Astrocyte of the spinal cord (primary cell): ENCODE measurements around the gene NUAK2.
A peak's percentile ranks its signal among the peaks of the same experiment; 100 is the strongest.
"Not testable (repeated sequence)": the region's sequence is repeated elsewhere in the genome, so short reads cannot be mapped to it uniquely, and the experiment has no call there.

ENCODE experiments used
- DNase-seq: peaks from one replicate; pipeline ENCODE4 v3.0.0; 2011; ENCODE audit warnings: low read depth, low spot score
- H3K4me3 ChIP-seq: 2 replicates; pipeline ENCODE4 v1.5.1; 2011; ENCODE audit warnings: low read depth, mild to moderate bottlenecking, low read length, moderate library complexity
- in situ Hi-C: cut with HindIII; loops from 2 replicates; pipeline ENCODE4 v1.10.0; 2017; ENCODE audit warnings: low sequenced_read_pairs
- TF ChIP-seq, protein P1 (sequence below): IDR thresholded peaks from 2 replicates; pipeline ENCODE4 v1.5.1; 2012; ENCODE audit warnings: low read depth, mild to moderate bottlenecking, low read length, inconsistent platforms

NUAK2 gene

GRCh38 chr1:205321162-205321958 lies at the start of gene NUAK2:
Gene NUAK2, minus strand, starts transcription at chr1:205321745. Its CDS starts 117 bp downstream, at chr1:205321628.
- TF ChIP-seq, protein P1, sequence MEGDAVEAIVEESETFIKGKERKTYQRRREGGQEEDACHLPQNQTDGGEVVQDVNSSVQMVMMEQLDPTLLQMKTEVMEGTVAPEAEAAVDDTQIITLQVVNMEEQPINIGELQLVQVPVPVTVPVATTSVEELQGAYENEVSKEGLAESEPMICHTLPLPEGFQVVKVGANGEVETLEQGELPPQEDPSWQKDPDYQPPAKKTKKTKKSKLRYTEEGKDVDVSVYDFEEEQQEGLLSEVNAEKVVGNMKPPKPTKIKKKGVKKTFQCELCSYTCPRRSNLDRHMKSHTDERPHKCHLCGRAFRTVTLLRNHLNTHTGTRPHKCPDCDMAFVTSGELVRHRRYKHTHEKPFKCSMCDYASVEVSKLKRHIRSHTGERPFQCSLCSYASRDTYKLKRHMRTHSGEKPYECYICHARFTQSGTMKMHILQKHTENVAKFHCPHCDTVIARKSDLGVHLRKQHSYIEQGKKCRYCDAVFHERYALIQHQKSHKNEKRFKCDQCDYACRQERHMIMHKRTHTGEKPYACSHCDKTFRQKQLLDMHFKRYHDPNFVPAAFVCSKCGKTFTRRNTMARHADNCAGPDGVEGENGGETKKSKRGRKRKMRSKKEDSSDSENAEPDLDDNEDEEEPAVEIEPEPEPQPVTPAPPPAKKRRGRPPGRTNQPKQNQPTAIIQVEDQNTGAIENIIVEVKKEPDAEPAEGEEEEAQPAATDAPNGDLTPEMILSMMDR = peak; percentile 31
- peak within 1 kb of the TSS; percentile 91 for H3K4me3 ChIP-seq
- in situ Hi-C loops = no loop called here
- peak; percentile 92 for DNase-seq

- in situ Hi-C loops = no loop called here
Observed at GRCh38 chr1:205370780-205371179, 49.2 kb upstream of the NUAK2 start.

GRCh38 chr1:205369701-205370123 lies 48.2 kb upstream of the NUAK2 start:
- no peak overlapping the region for H3K4me3 ChIP-seq
- in situ Hi-C loops = no loop called here
- TF ChIP-seq, protein P1 = no peak
- DNase-seq = peak; percentile 35

More at GRCh38 chr1:205370780-205371179, 49.2 kb upstream of the NUAK2 start:
- TF ChIP-seq, protein P1 = no peak
- H3K4me3 ChIP-seq = no peak overlapping the region
- DNase-seq = no peak

- no peak overlapping the region for H3K4me3 ChIP-seq
- DNase-seq = no peak
- in situ Hi-C loops = no loop called here
Observed at GRCh38 chr1:205368478-205368877, 46.9 kb upstream of the NUAK2 start.

GRCh38 chr1:205365945-205366463 lies 44.5 kb upstream of the NUAK2 start:
- in situ Hi-C loops = no loop called here
- peak; percentile 46 for DNase-seq
- H3K4me3 ChIP-seq = no peak overlapping the region
- TF ChIP-seq, protein P1 = no peak

More at GRCh38 chr1:205368478-205368877, 46.9 kb upstream of the NUAK2 start:
- TF ChIP-seq, protein P1 = no peak

DNA sequence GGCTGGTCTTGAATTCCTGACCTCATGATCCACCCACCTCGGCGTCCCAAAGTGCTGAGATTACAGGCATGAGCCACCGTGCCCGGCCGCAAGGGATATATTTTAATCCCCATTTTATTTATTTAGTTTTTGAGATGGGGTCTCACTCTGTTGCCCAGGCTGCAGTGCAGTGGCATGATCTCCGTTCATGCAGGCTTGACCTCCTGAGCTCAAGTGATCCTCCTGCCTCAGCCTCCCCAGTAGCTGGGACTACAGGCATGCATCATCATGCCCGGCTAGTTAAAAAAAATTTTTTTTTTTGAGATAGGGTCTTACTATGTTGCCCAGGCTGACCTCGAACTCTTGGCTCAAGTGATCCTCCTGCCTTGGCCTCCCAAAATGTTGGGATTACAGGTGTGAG lies 43.5 kb upstream of the NUAK2 start:
- H3K4me3 ChIP-seq, DNase-seq, in situ Hi-C loops: not testable (repeated sequence)

DNA sequence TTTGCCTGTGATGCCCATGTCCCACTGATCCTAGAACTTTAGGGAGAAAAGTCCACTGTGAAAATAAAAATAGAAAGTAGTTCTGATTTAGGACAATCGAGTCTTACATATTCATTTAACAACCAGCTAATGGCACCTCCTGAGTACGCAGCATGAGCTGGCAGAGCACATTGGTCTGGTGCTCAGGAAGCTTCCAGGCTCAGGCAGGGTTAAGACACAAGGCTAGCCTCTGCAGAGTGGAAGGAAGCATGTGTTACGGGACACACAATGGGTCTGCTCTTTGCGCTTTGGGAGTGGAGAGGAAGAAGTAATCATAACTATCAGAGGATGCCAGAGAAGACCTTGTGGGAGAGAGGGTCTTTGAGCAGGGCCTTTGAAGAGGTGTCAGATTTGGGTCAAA lies 39.3 kb upstream of the NUAK2 start:
- DNase-seq = no peak
- TF ChIP-seq, protein P1 = no peak
- in situ Hi-C loops = no loop called here
- no peak overlapping the region for H3K4me3 ChIP-seq
